HG02884 (cell line): ENCODE data around the gene GRK4.
"Not testable (repeated sequence)": the region's sequence is repeated elsewhere in the genome, so short reads cannot be mapped to it uniquely, and the experiment has no call there.

Experiments used
- ATAC-seq: cut with Tn5 transposase; IDR thresholded peaks from one replicate; pipeline ENCODE4 v1.9.1; 2021; ENCODE audit warnings: mild to moderate bottlenecking, moderate library complexity; ENCODE audit not compliant: unreplicated experiment

The GRK4 gene

GRCh38 chr4:2930758-2931511, 32.4 kb upstream of the GRK4 start:
- no peak for ATAC-seq

- ATAC-seq: no peak
Observed at GRCh38 chr4:2931512-2932301, 31.7 kb upstream of the GRK4 start.

GRCh38 chr4:2932321-2932950, 30.9 kb upstream of the GRK4 start:
- no peak for ATAC-seq

- no peak for ATAC-seq
Observed at GRCh38 chr4:2932951-2933565, 30.3 kb upstream of the GRK4 start.

DNA sequence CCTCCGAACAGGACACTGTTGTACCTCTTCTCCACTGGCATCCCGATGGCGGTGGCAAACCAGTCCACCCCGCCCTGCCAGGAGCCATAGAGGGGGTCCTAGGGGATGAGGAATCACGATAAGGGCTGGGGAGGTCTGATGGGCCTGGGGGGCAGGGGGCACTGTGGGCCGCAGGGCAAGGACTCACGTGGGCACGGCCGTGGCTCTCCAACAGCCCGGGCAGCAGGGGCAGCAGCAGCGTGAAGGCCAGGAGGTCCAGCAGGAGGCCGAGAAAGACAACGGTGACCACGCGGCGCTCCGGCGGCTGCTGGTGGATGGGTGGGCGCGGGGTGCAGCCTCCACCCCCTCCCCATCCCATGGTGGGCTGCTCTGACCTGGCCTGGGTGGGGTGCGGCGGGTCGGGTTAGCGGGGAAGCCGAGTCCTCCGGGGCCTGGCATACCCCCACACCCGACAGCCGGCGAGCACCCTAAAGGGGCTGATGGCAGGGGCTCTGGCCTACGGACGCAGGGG, 29.8 kb upstream of the GRK4 start:
- ATAC-seq: no peak

GRCh38 chr4:2934077-2934812, 29.1 kb upstream of the GRK4 start:
- no peak for ATAC-seq

DNA sequence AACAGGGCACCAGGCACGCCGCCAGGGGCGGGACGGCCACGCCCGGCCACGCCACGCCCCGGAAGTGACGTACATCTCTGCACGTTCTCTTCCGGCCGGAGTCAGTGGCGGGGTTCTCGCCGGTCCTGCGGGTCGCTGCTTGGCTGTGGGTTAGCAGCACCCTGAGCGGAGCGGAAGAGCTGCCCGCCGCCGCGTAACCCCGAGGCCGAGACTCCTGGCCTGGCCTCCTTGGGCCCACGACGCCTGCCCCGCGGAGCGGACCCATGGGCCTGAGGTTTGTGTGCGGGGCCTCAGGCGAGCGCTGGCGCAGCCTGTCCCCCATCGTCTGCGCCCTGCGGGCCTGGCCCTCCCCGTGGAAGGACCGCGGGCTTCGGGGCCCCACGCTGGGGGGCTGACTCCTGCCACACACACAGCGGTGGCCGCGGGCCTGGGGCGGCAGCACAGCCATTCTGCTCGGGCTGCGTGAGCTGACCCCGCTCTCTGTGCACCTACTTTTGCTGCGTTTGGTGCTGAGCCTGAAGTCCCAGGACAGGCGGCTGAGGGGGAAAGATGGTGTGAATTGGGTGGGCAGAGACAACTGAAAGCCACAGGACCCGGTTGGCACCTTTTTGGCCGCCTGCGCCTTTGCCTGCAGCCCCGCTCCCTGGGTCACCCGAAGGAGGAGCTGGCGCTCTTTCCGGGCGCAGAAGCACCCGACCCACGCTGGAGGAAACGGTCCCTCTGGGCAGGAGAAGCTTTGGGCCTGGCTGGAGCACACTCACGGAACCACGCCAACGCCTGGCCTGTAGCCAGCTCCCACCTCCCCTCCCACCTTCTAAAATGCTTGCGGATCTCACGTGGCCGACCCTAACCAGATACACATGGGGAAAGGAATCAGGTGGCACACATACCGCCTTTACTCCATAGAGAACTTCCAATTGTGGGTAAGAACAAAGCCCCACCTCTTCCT, 28.3 kb upstream of the GRK4 start:
- no peak for ATAC-seq

DNA sequence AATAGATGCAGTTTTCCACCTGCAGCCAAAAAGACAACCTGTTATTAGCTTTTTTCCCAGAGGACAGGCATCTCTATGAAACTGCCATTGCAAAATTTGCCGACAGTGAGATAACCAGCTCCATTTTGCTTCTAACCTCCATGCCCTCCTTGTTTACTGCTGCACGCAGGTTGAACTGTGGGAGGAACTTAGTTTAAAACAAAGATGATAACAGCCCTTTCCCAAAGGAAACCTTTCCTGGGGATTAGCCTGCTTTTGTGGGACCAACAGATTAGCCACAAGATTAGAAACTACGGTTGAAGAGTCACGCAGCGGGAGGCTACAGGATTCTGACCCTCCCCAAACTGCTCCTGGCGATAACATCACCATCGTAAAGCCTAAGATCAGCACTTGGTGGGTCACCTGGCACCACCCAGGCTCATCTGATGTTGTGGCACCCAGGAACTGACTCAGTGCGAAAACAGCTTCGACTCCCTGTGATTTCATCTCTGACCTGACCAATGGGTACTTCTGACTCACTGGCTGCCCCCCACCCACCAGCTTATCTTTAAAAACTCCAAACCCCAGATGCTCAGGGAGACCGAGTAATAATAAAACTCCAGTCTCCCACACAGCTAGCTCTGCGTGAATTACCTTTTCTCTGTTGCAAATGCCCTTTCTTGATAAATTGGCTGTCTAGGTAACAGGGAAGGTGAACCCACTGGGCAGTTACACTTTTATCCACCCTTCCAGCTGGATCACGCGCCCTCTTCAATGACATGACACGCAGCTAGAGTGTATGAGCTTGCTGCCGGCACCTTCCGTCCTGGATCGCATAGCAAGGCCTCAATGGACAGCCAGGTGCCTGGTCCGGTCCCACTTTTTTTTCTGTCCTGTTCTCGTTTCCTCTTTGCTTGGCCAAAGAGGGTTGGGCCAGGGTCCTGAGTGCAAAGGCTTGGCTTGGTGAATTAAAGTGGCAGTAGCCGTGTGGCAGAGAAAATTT, 27.3 kb upstream of the GRK4 start:
- ATAC-seq: no peak

GRCh38 chr4:2936773-2937145, 26.6 kb upstream of the GRK4 start:
- ATAC-seq: no peak

- no peak for ATAC-seq
Observed at GRCh38 chr4:2937146-2937857, 26.1 kb upstream of the GRK4 start.

- no peak for ATAC-seq
Observed at GRCh38 chr4:2937986-2938385, 25.4 kb upstream of the GRK4 start.

- not testable (repeated sequence) for ATAC-seq
Observed at GRCh38 chr4:2938411-2938810, 25.0 kb upstream of the GRK4 start.

DNA sequence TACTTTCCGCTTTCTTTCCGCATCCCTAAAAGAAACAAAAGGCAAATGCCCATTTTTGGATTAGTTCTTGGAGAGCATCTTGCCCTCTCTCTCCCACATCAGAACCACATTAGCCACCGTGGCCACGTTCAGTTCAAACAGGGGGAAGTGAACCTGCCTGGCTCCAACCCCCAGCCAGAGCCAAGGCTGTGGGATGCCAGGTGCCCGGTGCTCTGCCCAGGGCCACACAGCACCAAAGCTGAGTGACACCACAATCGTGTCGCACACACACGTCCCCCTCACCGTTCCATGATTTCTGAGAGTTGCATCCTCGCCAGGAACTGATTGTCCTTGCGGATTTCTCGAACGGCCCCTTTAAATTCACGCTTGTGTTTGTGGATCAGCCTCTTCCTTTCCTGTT, 24.5 kb upstream of the GRK4 start:
- no peak for ATAC-seq

GRCh38 chr4:2939383-2940243, 23.8 kb upstream of the GRK4 start:
- ATAC-seq: no peak

DNA sequence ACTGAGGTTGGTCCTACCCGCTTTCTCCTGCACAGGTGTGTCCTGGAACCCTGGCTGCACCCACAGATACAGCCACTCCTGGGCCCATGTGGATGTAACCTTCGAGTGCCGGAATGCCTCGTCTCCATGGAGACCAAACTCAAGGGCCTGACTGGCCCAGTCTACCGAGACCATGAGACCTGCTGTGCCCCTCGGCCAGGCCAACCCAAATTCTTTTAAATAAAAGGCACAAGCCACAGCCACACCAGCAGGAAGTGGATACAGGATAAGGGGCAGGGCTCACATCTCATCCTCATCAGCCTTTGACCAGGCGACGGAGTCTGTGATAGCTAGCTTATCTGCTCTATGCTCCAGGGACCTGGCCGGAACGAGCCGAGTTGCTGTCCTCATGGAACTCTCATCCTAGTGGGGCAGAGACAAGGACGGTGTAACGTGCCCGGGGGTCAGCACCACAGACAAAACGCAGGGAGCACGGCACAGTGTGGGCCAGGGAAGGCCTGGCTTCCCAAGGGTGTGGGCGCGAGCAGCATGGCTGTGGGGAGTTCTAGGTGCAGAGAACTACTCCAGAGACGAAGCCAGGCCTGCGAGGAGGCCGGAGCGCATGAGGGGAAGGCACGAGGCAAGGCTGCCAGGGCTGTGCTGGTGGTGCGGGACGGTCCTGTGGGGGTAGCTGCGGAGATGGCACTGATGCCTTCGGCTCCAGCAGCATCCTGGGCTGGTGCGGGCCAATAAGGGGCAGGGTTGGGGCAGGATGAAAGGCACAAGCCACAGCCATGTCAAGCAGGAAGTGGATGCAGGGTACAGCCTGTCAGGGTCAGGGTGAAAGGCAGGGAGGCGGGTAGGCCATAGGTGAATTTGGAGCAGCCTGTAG, 22.9 kb upstream of the GRK4 start:
- ATAC-seq: no peak
